ENCODE results near the gene CLEC14A. TPM values are rescaled to one million over a fixed set of nuclear protein-coding genes. Genes with fewer than 3 reads are reported as not detected.

Gene CLEC14A
- total and polyA plus RNA-seq, 10 donors, result 4.1 to 33.6 (median 21.1) TPM

DNA sequence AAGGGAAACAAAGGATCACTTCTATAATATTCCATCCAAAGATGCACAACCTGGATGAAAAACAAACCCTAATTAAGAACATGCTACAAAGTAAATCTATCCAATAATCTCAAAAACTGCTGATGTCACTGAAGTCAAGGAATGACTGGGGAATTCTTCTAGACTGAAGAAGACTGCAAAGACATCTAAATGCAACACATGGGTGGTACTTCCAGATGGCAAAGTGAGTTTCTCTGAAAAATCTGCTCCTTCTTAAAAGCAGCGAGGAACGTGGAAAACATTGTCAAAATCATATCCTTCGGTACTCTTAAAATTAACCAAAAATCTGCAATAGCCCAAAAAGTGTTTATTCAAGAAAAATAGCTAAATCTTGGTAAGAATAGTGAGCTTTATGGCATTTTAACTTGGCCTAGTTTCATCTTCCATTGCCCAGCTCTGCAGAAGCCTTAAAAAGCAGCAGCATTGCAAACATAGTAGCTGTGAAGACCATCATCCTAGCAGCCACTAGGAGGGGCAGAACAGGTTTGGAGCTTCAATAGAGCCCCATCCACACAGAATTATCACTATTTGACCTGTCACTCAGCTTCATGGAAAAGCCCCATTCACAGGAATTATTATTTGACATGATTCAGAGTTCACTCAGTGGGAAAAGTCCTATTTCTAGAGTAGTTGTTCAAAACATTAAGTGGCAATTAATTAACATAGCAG is 7.4 kb downstream of the CLEC14A start:
- WGBS, 5 donors, result 90 to 95% (median 92%) methylated on average over 3 of the region's 3 CpGs
- TF ChIP-seq POLR2A (IDR thresholded peaks at IDR 0.05) (no peak), CTCF (IDR thresholded peaks at IDR 0.05 in 8 of 11, conservative IDR thresholded peaks at IDR 0.05 in 3 of 11) (no peak), POLR2AphosphoS5 (IDR thresholded peaks at IDR 0.05) (no peak)
- Histone ChIP-seq H3K27ac (no peak overlapping the region), H3K9me3 (no peaks in the 10 kb centered on the region), H3K36me3 (no peaks in the 10 kb centered on the region), H3K4me1 (peaks cover 0 to 6% (median 0%) of the 10 kb centered on the region in 6 donors), H3K27me3 (replicated peaks in 1 of 7) (peaks cover 0 to 2% (median 0%) of the 10 kb centered on the region in 7 donors), H3K4me3 (no peak overlapping the region)
- no peak for DNase-seq
- intact Hi-C loops (cut with DNase I; ENCODE audit: low total_unique reads), result no loop called here

GRCh38 chr14:38243696-38244240 is 12.1 kb downstream of the CLEC14A start:
- DNase-seq, result no peak
- Histone ChIP-seq H3K9me3 (no peaks in the 10 kb centered on the region), H3K27ac (no peak overlapping the region), H3K36me3 (no peaks in the 10 kb centered on the region), H3K27me3 (replicated peaks in 1 of 7) (no peaks in the 10 kb centered on the region), H3K4me3 (no peak overlapping the region), H3K4me1 (peaks cover 0 to 3% (median 0%) of the 10 kb centered on the region in 6 donors)
- no peak for TF ChIP-seq CTCF (IDR thresholded peaks at IDR 0.05 in 8 of 11, conservative IDR thresholded peaks at IDR 0.05 in 3 of 11)
- TF ChIP-seq POLR2A (IDR thresholded peaks at IDR 0.05), result no peak
- 70 to 80% (median 78%) methylated on average over 1 of the region's 1 CpG for WGBS, 5 donors
- intact Hi-C loops (cut with DNase I; ENCODE audit: low total_unique reads), result no loop called here

GRCh38 chr14:38238878-38239277 is 17.0 kb downstream of the CLEC14A start:
- intact Hi-C loops (cut with DNase I; ENCODE audit: low total_unique reads), result no loop called here
- no peak overlapping the region for H3K27ac ChIP-seq
- TF ChIP-seq POLR2A (IDR thresholded peaks at IDR 0.05) (no peak), POLR2AphosphoS5 (IDR thresholded peaks at IDR 0.05) (no peak), CTCF (IDR thresholded peaks at IDR 0.05 in 8 of 11, conservative IDR thresholded peaks at IDR 0.05 in 3 of 11) (no peak)

GRCh38 chr14:38238332-38238731 is 17.6 kb downstream of the CLEC14A start:
- Histone ChIP-seq H3K9me3 (no peaks in the 10 kb centered on the region), H3K27me3 (replicated peaks in 1 of 7) (no peaks in the 10 kb centered on the region), H3K36me3 (no peaks in the 10 kb centered on the region), H3K27ac (no peak overlapping the region), H3K4me1 (no peaks in the 10 kb centered on the region), H3K4me3 (no peak overlapping the region)
- WGBS, 5 donors, result 92 to 97% (median 93%) methylated on average over 1 of the region's 1 CpG
- no peak for DNase-seq
- intact Hi-C loops (cut with DNase I; ENCODE audit: low total_unique reads), result no loop called here
- no peak for TF ChIP-seq CTCF (IDR thresholded peaks at IDR 0.05 in 8 of 11, conservative IDR thresholded peaks at IDR 0.05 in 3 of 11)
- no peak for TF ChIP-seq POLR2AphosphoS5 (IDR thresholded peaks at IDR 0.05)
- no peak for TF ChIP-seq POLR2A (IDR thresholded peaks at IDR 0.05)

More at GRCh38 chr14:38238878-38239277, 17.0 kb downstream of the CLEC14A start:
- Histone ChIP-seq H3K36me3 (no peaks in the 10 kb centered on the region), H3K27me3 (replicated peaks in 1 of 7) (no peaks in the 10 kb centered on the region), H3K4me1 (no peaks in the 10 kb centered on the region), H3K9me3 (no peaks in the 10 kb centered on the region), H3K4me3 (no peak overlapping the region)
- DNase-seq, result no peak
